ENCODE measurements around the gene TRIM44.

TRIM44 gene

DNA sequence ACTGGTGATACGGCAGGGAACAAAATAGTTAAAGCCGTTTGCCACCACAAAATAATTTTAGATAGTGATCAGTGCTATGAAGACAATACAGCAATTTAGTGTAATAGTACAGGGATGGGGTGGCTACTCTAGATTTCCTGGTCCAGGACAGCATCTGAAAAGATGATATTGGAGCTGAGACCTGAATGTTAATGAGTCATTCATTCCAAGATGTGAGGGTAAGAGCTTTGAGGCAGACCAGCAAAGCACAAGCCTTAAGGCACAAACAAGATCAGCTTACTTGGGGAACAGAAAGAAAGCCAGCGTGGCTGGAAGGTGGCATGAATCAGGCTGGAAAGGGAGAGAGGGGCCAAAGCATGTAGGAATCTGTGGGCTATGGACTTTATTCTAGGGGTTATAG is 132.3 kb downstream of the TRIM44 start:
- no peak overlapping the region for H3K9ac ChIP-seq (ENCODE audit: insufficient read length, low read depth)
- no peak for DNase-seq (ENCODE audit: low read depth, low spot score)
- no peaks in the 10 kb centered on the region for H3K4me1 ChIP-seq (ENCODE audit: insufficient read depth, insufficient read length)
- TF ChIP-seq ZNF274 (IDR thresholded peaks at IDR 0.05; ENCODE audit: low read depth, low read length): no peak
- TF ChIP-seq SUZ12 (IDR thresholded peaks at IDR 0.05; ENCODE audit: extremely low read depth, insufficient read depth, insufficient read length): no peak
- no peak for TF ChIP-seq YY1 (IDR thresholded peaks at IDR 0.05; ENCODE audit: insufficient read depth, insufficient read length)
- H3K36me3 ChIP-seq (ENCODE audit: insufficient read depth, insufficient read length, low read length): peaks cover 5% of the 10 kb centered on the region
- 0 out of 2 replicates have a peak, but pooled peaks cover 3% of the 10 kb centered on the region for H3K9me3 ChIP-seq (ENCODE audit: insufficient read depth, low read length)
- H3K4me3 ChIP-seq (ENCODE audit: insufficient read length, low read depth): no peak overlapping the region
- H3K27me3 ChIP-seq (ENCODE audit: insufficient read depth, insufficient read length): no peaks in the 10 kb centered on the region

DNA sequence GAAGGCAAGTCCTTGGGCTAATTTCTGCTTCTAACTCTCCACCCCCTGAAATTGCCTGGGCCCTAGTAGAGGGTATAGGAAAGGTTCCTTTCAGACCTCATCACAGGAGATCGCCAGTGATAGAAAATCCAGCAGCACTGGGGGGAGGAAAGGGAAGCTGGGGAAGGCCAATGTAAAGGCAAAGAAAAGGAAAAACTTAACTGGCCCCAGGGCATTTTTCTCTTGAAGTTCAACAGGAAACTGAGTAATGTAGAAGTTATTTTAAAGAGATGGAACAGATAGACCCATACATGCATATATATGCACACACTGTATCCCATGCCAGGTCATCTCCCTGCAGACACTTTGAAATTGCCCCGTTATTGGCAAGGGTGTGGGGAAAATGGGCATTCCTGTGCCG is 134.0 kb downstream of the TRIM44 start:
- DNase-seq (ENCODE audit: low read depth, low spot score): no peak
- no peak overlapping the region for H3K9ac ChIP-seq (ENCODE audit: insufficient read length, low read depth)
- H3K27me3 ChIP-seq (ENCODE audit: insufficient read depth, insufficient read length): no peaks in the 10 kb centered on the region
- 0 out of 2 replicates have a peak, but pooled peaks cover 9% of the 10 kb centered on the region for H3K9me3 ChIP-seq (ENCODE audit: insufficient read depth, low read length)
- H3K4me3 ChIP-seq (ENCODE audit: insufficient read length, low read depth): no peak overlapping the region
- H3K4me1 ChIP-seq (ENCODE audit: insufficient read depth, insufficient read length): no peaks in the 10 kb centered on the region
- TF ChIP-seq ZNF274 (IDR thresholded peaks at IDR 0.05; ENCODE audit: low read depth, low read length): no peak
- no peak for TF ChIP-seq YY1 (IDR thresholded peaks at IDR 0.05; ENCODE audit: insufficient read depth, insufficient read length)
- no peak for TF ChIP-seq SUZ12 (IDR thresholded peaks at IDR 0.05; ENCODE audit: extremely low read depth, insufficient read depth, insufficient read length)
- peaks cover 5% of the 10 kb centered on the region for H3K36me3 ChIP-seq (ENCODE audit: insufficient read depth, insufficient read length, low read length)

DNA sequence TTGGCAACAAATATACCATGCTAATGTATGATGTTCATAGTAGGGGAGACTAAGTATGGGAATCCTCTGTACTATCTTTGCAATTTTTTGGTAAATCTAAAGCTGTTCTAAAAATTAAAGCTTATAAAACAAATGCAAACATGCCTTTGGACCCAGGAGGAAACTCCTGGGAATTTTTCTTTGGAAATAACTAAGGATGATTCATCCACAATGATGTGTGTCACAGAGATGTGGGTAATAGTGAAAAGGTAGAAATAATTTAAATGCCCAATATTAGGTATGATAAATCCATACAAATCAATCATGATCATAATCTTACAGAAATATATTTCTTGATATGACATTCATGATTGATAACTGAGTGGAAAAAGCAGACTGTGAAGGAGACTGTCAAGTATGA is 135.8 kb downstream of the TRIM44 start:
- no peak overlapping the region for H3K4me3 ChIP-seq (ENCODE audit: insufficient read length, low read depth)
- 0 out of 2 replicates have a peak, but pooled peaks cover 9% of the 10 kb centered on the region for H3K9me3 ChIP-seq (ENCODE audit: insufficient read depth, low read length)
- H3K36me3 ChIP-seq (ENCODE audit: insufficient read depth, insufficient read length, low read length): peaks cover 5% of the 10 kb centered on the region
- H3K9ac ChIP-seq (ENCODE audit: insufficient read length, low read depth): no peak overlapping the region
- no peak for DNase-seq (ENCODE audit: low read depth, low spot score)
- TF ChIP-seq SUZ12 (IDR thresholded peaks at IDR 0.05; ENCODE audit: extremely low read depth, insufficient read depth, insufficient read length) (no peak), ZNF274 (IDR thresholded peaks at IDR 0.05; ENCODE audit: low read depth, low read length) (no peak), YY1 (IDR thresholded peaks at IDR 0.05; ENCODE audit: insufficient read depth, insufficient read length) (no peak)
- no peaks in the 10 kb centered on the region for H3K27me3 ChIP-seq (ENCODE audit: insufficient read depth, insufficient read length)
- no peaks in the 10 kb centered on the region for H3K4me1 ChIP-seq (ENCODE audit: insufficient read depth, insufficient read length)

DNA sequence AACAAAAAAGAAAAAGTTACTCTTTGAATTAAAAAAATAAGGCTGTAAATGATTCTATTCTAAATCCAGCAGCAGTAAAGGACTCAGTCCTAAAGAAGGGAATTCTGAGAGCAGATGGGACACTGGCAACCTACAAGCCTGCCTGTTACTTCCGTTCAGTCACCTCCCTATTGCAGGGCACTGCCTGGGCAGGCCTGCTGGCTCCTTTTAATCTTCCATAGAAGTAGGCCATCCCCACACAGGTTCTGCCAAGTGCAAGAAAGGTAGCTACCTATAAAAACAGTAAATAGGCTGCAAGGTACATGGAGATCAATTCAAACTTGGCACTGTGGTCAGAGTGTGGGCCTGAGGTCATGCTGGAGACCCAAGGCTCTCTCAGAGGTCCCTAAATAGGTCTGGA is 136.4 kb downstream of the TRIM44 start:
- TF ChIP-seq YY1 (IDR thresholded peaks at IDR 0.05; ENCODE audit: insufficient read depth, insufficient read length) (no peak), SUZ12 (IDR thresholded peaks at IDR 0.05; ENCODE audit: extremely low read depth, insufficient read depth, insufficient read length) (no peak), ZNF274 (IDR thresholded peaks at IDR 0.05; ENCODE audit: low read depth, low read length) (no peak)
- H3K4me1 ChIP-seq (ENCODE audit: insufficient read depth, insufficient read length): no peaks in the 10 kb centered on the region
- H3K9ac ChIP-seq (ENCODE audit: insufficient read length, low read depth): no peak overlapping the region
- DNase-seq (ENCODE audit: low read depth, low spot score): no peak
- H3K27me3 ChIP-seq (ENCODE audit: insufficient read depth, insufficient read length): no peaks in the 10 kb centered on the region
- 0 out of 2 replicates have a peak, but pooled peaks cover 9% of the 10 kb centered on the region for H3K9me3 ChIP-seq (ENCODE audit: insufficient read depth, low read length)
- H3K4me3 ChIP-seq (ENCODE audit: insufficient read length, low read depth): no peak overlapping the region
- peaks cover 5% of the 10 kb centered on the region for H3K36me3 ChIP-seq (ENCODE audit: insufficient read depth, insufficient read length, low read length)

DNA sequence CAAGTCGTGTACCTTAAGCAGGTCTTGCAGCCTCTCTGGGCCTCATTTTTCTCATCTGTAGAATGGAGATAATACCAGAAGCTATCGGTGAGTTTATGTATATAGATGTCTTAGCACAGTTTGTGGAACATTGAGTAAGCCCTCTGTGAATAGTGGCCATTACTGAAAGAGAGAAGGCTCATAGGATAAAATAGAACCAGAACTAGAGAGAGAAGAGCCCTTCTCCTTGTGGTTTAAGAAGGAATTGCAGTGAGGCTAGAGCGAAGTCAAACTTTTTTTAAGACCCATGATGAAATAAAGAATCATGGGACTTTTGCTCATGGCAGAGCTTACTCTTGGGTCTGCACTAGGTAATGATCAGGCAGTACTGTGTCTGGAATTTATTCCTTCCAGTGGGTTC is 137.1 kb downstream of the TRIM44 start:
- H3K9me3 ChIP-seq (ENCODE audit: insufficient read depth, low read length): 0 out of 2 replicates have a peak, but pooled peaks cover 9% of the 10 kb centered on the region
- H3K27me3 ChIP-seq (ENCODE audit: insufficient read depth, insufficient read length): no peaks in the 10 kb centered on the region
- no peaks in the 10 kb centered on the region for H3K4me1 ChIP-seq (ENCODE audit: insufficient read depth, insufficient read length)
- H3K4me3 ChIP-seq (ENCODE audit: insufficient read length, low read depth): no peak overlapping the region
- H3K36me3 ChIP-seq (ENCODE audit: insufficient read depth, insufficient read length, low read length): peaks cover 5% of the 10 kb centered on the region
- no peak overlapping the region for H3K9ac ChIP-seq (ENCODE audit: insufficient read length, low read depth)
- no peak for DNase-seq (ENCODE audit: low read depth, low spot score)
- TF ChIP-seq ZNF274 (IDR thresholded peaks at IDR 0.05; ENCODE audit: low read depth, low read length) (no peak), SUZ12 (IDR thresholded peaks at IDR 0.05; ENCODE audit: extremely low read depth, insufficient read depth, insufficient read length) (no peak), YY1 (IDR thresholded peaks at IDR 0.05; ENCODE audit: insufficient read depth, insufficient read length) (no peak)

DNA sequence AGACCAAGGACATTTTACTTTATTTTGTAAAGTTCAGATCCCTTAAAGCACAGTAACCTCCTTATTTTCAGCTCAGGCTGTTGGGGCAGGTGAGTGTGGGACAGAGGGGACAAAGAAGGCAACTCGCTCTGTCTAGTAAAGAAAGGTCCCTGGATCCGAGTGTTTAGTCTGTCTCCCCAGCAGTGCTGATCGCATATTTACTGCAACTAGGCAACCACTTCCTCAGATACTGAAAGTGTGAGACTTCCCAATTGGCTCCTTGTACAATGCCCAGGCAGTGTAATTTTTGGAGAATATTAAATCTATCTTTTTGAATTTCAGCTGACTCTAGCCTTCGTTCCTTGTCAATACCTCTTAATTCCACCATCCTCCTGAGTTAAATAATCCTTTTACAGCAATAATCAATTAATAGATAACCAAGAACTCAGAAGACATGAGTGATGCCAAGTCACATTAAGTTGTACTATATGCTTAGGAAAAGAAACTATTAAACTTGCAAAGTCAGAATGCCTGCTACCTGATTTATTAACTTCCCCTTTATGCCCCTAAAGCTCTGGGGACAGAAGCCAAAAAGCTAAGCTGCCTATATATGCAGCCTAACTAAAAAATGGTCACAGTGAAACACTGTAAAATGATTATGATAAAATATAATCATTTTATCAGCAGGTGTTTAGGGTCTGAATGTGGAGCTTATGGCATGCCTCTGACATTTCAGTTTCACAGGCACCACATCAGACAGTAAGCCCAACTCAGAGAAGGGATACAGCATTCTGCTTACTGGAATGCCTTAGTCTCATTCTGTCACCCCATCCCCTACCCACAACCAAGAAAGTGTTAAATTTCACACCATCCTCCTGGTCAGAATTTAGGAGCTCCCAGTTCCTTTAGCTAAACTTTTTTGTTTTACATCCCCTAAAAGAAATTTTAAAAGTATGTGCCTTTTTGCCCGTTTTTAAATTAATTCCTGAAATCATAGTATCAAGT is 138.7 kb downstream of the TRIM44 start:
- no peak overlapping the region for H3K4me3 ChIP-seq (ENCODE audit: insufficient read length, low read depth)
- H3K9ac ChIP-seq (ENCODE audit: insufficient read length, low read depth): no peak overlapping the region
- no peak for DNase-seq (ENCODE audit: low read depth, low spot score)
- H3K4me1 ChIP-seq (ENCODE audit: insufficient read depth, insufficient read length): no peaks in the 10 kb centered on the region
- peaks cover 13% of the 10 kb centered on the region for H3K36me3 ChIP-seq (ENCODE audit: insufficient read depth, insufficient read length, low read length)
- no peaks in the 10 kb centered on the region for H3K27me3 ChIP-seq (ENCODE audit: insufficient read depth, insufficient read length)
- H3K9me3 ChIP-seq (ENCODE audit: insufficient read depth, low read length): 0 out of 2 replicates have a peak, but pooled peaks cover 9% of the 10 kb centered on the region
- no peak for TF ChIP-seq YY1 (IDR thresholded peaks at IDR 0.05; ENCODE audit: insufficient read depth, insufficient read length)
- no peak for TF ChIP-seq SUZ12 (IDR thresholded peaks at IDR 0.05; ENCODE audit: extremely low read depth, insufficient read depth, insufficient read length)
- no peak for TF ChIP-seq ZNF274 (IDR thresholded peaks at IDR 0.05; ENCODE audit: low read depth, low read length)

DNA sequence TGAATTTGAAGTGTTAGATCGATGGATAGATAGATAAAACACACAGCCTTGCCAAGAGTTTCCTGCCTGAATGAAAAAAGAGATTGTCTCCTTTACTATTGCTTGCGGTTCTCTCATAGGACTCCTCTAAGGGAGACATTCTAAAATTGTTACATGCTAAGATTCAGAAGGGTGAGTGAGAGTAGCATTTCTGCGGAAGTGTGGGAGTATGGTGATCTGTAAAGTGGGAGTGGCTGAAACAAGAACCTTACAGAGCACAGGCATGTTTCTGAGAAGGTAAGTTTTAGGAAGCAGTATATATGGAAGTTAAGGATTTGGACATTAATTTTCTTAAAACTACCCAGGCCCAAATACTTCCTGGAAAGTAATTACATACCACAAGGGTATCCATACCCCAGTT is 139.6 kb downstream of the TRIM44 start:
- H3K27me3 ChIP-seq (ENCODE audit: insufficient read depth, insufficient read length): no peaks in the 10 kb centered on the region
- H3K4me3 ChIP-seq (ENCODE audit: insufficient read length, low read depth): no peak overlapping the region
- no peak overlapping the region for H3K9ac ChIP-seq (ENCODE audit: insufficient read length, low read depth)
- TF ChIP-seq ZNF274 (IDR thresholded peaks at IDR 0.05; ENCODE audit: low read depth, low read length) (no peak), SUZ12 (IDR thresholded peaks at IDR 0.05; ENCODE audit: extremely low read depth, insufficient read depth, insufficient read length) (no peak), YY1 (IDR thresholded peaks at IDR 0.05; ENCODE audit: insufficient read depth, insufficient read length) (no peak)
- DNase-seq (ENCODE audit: low read depth, low spot score): no peak
- H3K9me3 ChIP-seq (ENCODE audit: insufficient read depth, low read length): 0 out of 2 replicates have a peak, but pooled peaks cover 9% of the 10 kb centered on the region
- peaks cover 20% of the 10 kb centered on the region for H3K36me3 ChIP-seq (ENCODE audit: insufficient read depth, insufficient read length, low read length)
- H3K4me1 ChIP-seq (ENCODE audit: insufficient read depth, insufficient read length): no peaks in the 10 kb centered on the region

All from NT2/D1 (cell line).